ENCODE data around the gene STBD1.

GRCh38 chr4:76298227-76298626 is 8.3 kb upstream of the STBD1 start:
- TF ChIP-seq CTCF (IDR thresholded peaks at IDR 0.05), result no peak
- TF ChIP-seq POLR2A (IDR thresholded peaks at IDR 0.05), result no peak

Measured in tibial nerve (tissue), 3 donors.